Hematopoietic multipotent progenitor cell treated with erythropoietin and hydrocortisone succinate and interleukin-3 and kit ligand, for 17 days (in vitro differentiated cells): ENCODE data around the gene PIK3AP1.
A peak's percentile ranks its signal among the peaks of the same experiment; 100 is the strongest.

Experiments
- DNase-seq: peaks from one replicate; pipeline ENCODE4 v3.0.0-alpha.2; 2015; ENCODE audit warnings: low spot score

Gene PIK3AP1

GRCh38 chr10:96641396-96642295 is 78.7 kb downstream of the PIK3AP1 start:
- no peak for DNase-seq

GRCh38 chr10:96639899-96640298 is 80.4 kb downstream of the PIK3AP1 start:
- no peak for DNase-seq

- DNase-seq, result peak; percentile 21
These were observed 81.6 kb downstream of the PIK3AP1 start for GRCh38 chr10:96638696-96639095.

DNA sequence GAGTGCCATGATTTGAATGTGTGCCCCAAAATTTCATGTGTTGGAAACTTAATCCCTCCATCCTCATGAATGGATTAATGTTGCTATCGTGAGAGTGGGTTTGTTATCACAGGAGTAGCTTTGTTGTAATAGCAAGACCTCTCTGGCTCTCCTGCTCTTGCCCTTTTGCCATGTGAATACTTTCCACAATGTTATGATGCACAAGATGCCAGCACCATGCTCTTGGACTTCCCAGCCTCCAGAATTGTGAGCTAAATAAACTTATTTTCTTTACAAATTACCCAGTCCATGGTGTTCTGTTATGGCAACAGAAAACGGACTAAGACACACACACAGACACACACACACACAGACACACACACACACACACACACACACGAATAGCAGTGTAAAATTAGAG is 82.2 kb downstream of the PIK3AP1 start:
- DNase-seq, result no peak

GRCh38 chr10:96637709-96638108 is 82.6 kb downstream of the PIK3AP1 start:
- DNase-seq, result no peak

DNA sequence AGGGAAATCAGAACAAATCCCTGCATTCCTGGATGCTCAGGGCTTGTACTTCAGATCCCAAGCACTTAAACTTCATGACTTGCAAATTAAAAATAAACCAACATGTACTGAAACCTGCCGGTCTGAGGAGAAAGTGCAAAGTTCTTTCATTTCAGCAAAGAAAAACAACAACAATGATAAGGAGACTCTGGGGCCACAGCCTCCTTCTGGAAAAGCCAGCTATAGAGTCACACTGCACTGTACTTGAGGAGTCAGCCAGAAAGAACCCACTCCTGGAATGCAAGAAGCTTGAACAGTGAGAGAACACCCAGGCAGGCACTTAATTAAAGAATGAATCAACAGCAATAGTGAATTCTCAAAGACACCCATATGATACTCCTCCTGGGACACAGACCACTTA is 83.8 kb downstream of the PIK3AP1 start:
- DNase-seq, result peak; percentile 33

DNA sequence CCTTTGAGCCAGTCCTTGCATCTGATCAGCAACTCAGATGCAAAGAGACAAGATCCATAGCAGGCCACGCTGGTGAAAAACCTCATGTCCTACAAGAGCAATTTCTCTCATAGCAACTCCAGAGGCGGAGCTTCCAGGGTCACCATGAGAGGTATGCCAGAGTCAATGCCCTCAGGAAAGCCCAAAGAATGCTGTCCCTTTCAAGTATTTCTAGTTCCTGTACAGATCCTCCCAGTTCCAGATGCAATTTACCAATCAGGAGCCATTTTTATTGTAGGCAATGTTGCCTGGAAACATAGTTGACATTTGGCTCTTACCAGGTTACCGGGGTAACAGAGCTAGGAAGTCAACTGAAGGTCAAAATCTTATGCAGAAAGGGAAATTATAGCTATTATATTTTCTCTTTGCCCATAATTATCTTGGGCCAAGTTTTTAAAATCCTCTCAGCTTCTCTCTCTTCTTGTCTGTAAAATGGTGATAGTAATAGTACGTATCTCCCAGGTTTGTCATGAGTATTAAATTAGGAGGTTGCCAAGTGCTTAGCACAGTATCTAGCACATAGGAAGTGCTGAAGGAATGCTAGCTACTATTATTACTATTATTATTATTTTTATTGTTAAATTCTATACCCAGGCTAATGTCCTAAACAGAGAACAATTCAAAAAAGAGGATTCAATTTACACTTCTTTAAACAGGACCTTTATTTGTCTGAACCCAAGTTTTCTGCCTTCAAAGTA is 87.2 kb downstream of the PIK3AP1 start:
- no peak for DNase-seq

- DNase-seq, result no peak
These were observed 93.0 kb downstream of the PIK3AP1 start for GRCh38 chr10:96627292-96627691.

- DNase-seq, result peak; percentile 39
These were observed 93.5 kb downstream of the PIK3AP1 start for GRCh38 chr10:96626795-96627194.

DNA sequence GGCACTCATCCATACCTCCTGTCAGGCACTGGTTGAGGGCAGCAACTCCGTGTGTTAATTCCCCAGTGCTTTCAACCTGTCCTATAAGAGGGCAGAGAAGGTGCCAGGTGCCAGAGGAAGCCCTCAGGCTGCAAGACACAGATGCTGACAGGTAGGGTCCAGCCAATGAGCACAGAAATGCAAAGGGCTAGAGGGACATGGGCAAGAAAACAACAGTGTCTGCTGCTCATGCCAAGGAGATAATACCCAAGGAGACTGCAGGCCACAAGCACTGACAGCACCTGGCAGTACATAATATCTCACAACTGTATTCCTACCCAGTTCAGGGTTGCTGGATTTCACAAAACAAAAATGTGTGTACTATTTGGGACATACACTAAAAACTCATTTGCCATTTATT is 95.1 kb downstream of the PIK3AP1 start:
- no peak for DNase-seq

GRCh38 chr10:96622013-96622787 is 98.1 kb downstream of the PIK3AP1 start:
- peak; percentile 82 for DNase-seq

DNA sequence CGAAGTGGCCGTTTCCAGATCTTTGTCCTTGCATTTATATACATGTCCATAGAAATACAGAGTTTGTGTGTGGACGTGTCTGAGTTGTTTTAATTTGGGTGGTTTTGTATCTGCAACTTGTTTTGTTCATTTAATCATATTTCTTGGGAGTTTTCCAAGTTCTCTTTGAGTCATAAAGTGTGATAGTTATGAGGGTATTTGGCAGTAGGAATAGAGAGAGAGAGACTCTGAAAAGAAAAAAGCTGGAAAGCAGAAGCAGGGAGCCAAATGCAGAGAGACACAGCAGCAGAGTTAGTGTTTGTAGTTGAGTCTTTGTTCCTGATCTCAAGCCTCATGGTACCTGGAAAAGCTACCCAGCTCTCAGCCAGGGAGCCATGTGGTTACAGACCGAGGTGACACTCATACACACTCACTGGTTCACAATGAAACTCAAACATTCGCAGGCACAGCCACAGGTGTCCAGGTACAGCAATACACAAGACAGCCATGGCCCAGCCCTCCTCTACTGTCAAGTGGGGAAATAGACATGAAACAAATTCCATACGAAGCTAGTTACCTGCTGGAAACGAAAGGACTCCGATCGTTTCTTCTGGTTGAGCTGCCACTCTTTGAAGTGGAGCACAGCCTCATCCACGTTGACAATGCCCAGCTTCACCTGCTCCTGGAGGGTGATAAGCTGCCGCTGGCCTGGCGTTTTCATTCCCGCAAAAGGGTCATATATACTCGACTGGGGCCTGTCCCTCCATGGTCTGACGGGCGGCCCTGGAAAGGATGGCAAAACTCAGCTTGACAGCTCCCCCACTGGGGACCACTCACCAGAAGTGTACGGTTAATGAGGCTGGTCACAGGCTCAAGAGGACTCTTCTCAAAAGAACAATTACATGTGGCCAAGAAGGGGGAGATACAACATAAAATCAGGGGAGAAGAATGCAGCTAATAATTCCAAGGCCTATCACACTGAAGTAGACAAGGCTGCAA is 100.2 kb downstream of the PIK3AP1 start:
- peak; percentile 83 for DNase-seq

DNA sequence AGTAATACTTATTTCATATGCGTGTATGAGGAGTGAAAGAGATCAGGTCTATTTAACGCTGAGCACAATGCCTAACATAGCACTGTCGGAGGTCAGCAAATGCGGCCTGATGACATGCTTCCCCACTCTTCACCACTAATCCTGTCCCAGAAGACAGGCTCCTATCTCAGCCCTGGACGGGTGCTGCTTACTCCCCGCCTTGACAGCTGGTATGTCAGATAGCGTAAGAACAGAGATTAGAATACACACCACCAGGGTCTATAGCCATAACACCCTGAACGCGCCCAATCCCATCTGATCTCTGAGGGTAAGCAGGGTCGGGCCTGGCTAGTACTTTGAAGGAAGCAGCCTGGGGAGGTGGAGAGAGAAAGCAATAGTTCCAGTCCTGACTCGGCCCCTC is 101.2 kb downstream of the PIK3AP1 start:
- DNase-seq, result peak; percentile 93

- DNase-seq, result peak; percentile 83
These were observed 101.7 kb downstream of the PIK3AP1 start for GRCh38 chr10:96618653-96619052.

DNA sequence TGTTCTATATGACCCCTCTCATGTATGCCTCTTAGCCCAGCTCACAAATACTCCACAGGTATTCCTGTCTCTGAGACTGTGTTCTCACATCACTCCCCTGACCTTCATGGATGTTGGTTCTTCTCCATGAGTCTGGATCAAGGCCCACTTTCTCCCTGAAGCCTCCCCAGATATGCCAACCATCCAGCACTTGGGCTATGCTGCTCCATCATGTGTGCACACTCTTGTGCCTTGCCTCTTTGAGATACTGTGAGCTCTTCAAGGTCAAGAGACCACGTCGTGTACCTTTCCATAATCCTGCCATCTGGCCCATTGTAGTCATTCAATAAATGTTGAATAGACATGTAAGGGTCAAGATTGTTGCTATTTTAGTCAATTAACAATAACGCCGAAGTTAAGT is 103.4 kb downstream of the PIK3AP1 start:
- peak; percentile 37 for DNase-seq

- peak; percentile 87 for DNase-seq
These were observed 105.8 kb downstream of the PIK3AP1 start for GRCh38 chr10:96614515-96614914.

DNA sequence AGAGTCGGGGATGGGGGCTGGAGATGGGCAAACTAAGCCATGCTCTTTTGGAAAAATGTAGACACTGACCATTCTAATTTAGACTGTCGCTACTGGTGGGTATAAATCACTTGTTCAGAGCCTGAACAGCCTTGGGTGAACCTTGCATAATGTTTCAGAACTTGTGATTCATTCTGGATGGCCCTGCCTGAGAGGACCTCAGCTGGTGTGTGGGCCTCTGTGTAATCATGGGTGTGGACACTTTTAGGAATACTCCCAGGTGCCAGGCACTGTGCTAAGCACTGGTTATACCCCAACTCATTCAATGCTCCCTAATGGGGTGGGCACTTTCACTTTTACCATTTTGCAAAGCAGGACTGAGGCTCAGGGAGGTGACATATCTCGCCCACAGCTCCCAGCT is 106.7 kb downstream of the PIK3AP1 start:
- peak; percentile 58 for DNase-seq

GRCh38 chr10:96612055-96612830 is 108.1 kb downstream of the PIK3AP1 start:
- DNase-seq, result no peak

- DNase-seq, result no peak
These were observed 109.5 kb downstream of the PIK3AP1 start for GRCh38 chr10:96610817-96611216.

GRCh38 chr10:96609510-96609909 is 110.8 kb downstream of the PIK3AP1 start:
- no peak for DNase-seq
